Measurements from ENCODE around the gene APAF1. TPM values are rescaled to one million over a fixed set of nuclear protein-coding genes. Genes with fewer than 3 reads are reported as not detected.

The APAF1 gene
- total and polyA plus RNA-seq, 9 of the 15 experiments (the other 6 are each of a cell fraction or from before 2014, with no cell fraction given): 5.1 to 15.7 (median 9.9) TPM

DNA sequence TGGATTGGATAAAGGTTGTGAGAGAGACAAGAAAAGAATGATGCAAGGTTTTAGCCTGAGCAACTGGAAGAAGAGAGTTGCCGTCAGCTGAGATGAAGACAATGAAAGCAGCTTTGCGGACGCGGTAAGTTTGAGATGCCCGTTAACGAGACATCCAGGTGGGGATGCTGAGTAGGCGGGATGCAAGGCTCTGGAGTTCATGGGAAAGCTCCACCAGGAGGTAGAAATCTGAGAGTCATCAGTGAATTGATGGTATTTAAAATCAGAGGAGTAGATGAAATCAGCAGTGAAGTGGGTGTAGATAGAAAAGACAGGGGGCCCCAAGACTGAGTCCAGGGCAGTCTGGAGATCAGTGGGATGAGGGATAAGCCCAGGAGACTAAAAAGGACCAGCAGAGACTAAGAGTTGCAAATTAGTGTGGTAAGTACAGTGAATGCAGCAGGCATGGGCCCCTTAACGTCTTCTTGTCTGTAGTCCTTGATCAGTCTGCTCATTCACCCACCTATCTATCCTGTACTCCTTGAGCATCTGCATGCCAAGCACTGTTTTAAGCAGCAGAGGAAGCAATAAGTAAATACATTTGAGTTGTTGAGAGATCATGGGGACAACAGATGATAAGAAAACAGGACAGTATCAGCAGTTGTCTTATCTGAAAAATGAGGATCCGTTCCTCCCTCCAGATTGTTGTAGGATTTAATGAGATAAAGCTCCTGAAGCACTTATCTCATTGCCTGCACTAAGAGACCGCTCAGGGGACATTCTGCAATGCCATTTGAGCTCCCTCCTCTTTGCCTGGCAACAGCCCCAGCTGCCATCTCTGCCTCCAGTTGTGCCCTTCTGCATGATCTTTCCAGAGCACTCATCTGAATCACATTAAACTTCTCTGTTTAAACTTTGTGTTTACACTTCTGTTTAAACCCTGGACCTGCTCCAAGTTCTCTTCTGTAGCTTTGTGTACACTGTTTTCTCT is 91.5 kb downstream of the APAF1 start:
- Histone ChIP-seq H3K4me2 (ENCODE audit: insufficient read depth, low read length) (no peak overlapping the region), H3K4me1 (replicated peaks in 1 of 2; ENCODE audit: control insufficient read depth in 2 of 2, insufficient read depth in 2 of 2, low read length in 2 of 2) (peaks cover 2 to 8% of the 10 kb centered on the region in 2 experiments; a peak in 3 of 5 replicates), H3K27ac (ENCODE audit: extremely low read depth, low read depth, low read length) (no peak overlapping the region), H3K9me1 (ENCODE audit: control insufficient read depth, insufficient read depth, low read length) (no peaks in the 10 kb centered on the region), H4K20me1 (replicated peaks; ENCODE audit: control insufficient read depth, insufficient read depth, low read length) (no peaks in the 10 kb centered on the region), H3K9me3 (replicated peaks; ENCODE audit: control insufficient read depth, insufficient read depth, low read depth, low read length) (no peaks in the 10 kb centered on the region), H2AFZ (ENCODE audit: low read depth, low read length) (no peak overlapping the region), H3K9ac (ENCODE audit: insufficient read depth in 1 of 2, low read depth in 2 of 2, low read length in 2 of 2) (no peak overlapping the region), H3K27me3 (ENCODE audit: control insufficient read depth in 2 of 2, insufficient read depth in 2 of 2, low read length in 2 of 2) (peaks cover 5 to 19% of the 10 kb centered on the region in 2 experiments; a peak in 3 of 5 replicates), H3K79me2 (ENCODE audit: control insufficient read depth, insufficient read depth, low read length) (no peaks in the 10 kb centered on the region), H3K36me3 (ENCODE audit: control insufficient read depth, insufficient read depth, low read length) (no peaks in the 10 kb centered on the region), H3K4me3 (no peak overlapping the region)
- no TSS peak for BruUV-seq (replicated peaks)
- ATAC-seq (peak; percentile 50), FAIRE-seq (no peak), DNase-seq (ENCODE audit: extremely low read depth in 1 of 4, low spot score in 3 of 4) (peak in 1 of 4 experiments; percentile 21)
- POLR2A ChIA-PET: interaction anchor here (0.6 to 2.4 kb wide), 4 partner anchors 12 to 84 kb away, joined by 3 to 8 read pairs (median 4); no protein-coding TSS in a partner anchor
- intact Hi-C loops (cut with micrococcal nuclease) (no loop called here), in situ Hi-C loops (cut with MboI) (no loop called here)
- 52% methylated on average over 10 of the region's 10 CpGs for WGBS (ENCODE audit: insufficient coverage, low coverage, missing lambda C conversion rate)
- CTCF ChIA-PET (ENCODE audit: low intra/inter-chr PET ratio): no interaction called here
- TF ChIP-seq DDX20 (tag; IDR thresholded peaks at IDR 0.05; ENCODE audit: low read depth) (no peak), ZNF696 (CRISPR knock-in tag; conservative IDR thresholded peaks at IDR 0.05) (no peak), SRSF3 (IDR thresholded peaks at IDR 0.05; ENCODE audit: insufficient read depth, low read length) (no peak), ARID1B (IDR thresholded peaks at IDR 0.05) (peak; percentile 61; the same call in 1 of the 2 replicates), FIP1L1 (IDR thresholded peaks at IDR 0.05; ENCODE audit: low read depth, low read length, poor library complexity, severe bottlenecking) (no peak), RAD51 (IDR thresholded peaks at IDR 0.05; ENCODE audit: borderline replicate concordance, low read depth) (no peak), MAFK (IDR thresholded peaks at IDR 0.05; ENCODE audit: low read length) (no peak), L3MBTL2 (IDR thresholded peaks at IDR 0.05) (no peak), ZNF764 (CRISPR knock-in tag; IDR thresholded peaks at IDR 0.05; ENCODE audit: low read depth) (no peak), ZNF766 (CRISPR knock-in tag; conservative IDR thresholded peaks at IDR 0.05) (no peak), E4F1 (CRISPR knock-in tag; IDR thresholded peaks at IDR 0.05; ENCODE audit: borderline replicate concordance) (no peak)
- TF ChIP-seq, protein P1, sequence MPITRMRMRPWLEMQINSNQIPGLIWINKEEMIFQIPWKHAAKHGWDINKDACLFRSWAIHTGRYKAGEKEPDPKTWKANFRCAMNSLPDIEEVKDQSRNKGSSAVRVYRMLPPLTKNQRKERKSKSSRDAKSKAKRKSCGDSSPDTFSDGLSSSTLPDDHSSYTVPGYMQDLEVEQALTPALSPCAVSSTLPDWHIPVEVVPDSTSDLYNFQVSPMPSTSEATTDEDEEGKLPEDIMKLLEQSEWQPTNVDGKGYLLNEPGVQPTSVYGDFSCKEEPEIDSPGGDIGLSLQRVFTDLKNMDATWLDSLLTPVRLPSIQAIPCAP (CRISPR knock-in tag; IDR thresholded peaks at IDR 0.05; ENCODE audit: borderline replicate concordance): no peak

Measured in K562 (cell line).